GM19397 (cell line): ENCODE measurements around the gene PICALM.
"Not testable (repeated sequence)": the region's sequence is repeated elsewhere in the genome, so short reads cannot be mapped to it uniquely, and the experiment has no call there.

Experiments
- ATAC-seq: cut with Tn5 transposase; IDR thresholded peaks from one replicate; pipeline ENCODE4 v1.9.1; 2021; ENCODE audit warnings: mild to moderate bottlenecking, moderate library complexity; ENCODE audit not compliant: unreplicated experiment

The PICALM gene

DNA sequence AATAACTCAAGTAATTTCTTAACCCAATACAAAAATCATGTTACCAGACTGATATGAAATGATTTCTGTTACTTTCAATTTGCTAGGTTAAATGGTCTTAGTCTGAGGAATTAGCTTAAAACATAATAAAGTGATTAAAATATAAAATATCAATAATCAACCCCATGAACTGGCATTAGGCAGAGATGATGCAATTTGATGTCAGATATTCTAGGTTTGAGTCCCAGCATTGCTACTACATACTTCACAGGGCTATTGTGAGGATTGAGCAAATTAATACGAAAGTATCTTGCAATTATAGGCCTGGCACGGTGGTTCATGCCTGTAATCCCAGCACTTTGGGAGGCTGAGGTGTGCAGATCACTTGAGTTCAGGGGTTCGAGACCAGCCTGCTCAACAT, 66.5 kb downstream of the PICALM start:
- ATAC-seq = no peak

GRCh38 chr11:85991508-85991907, 77.4 kb downstream of the PICALM start:
- ATAC-seq = no peak

- ATAC-seq = no peak
Measured at GRCh38 chr11:85989746-85990145, 79.1 kb downstream of the PICALM start.

GRCh38 chr11:85988780-85989179, 80.1 kb downstream of the PICALM start:
- ATAC-seq = no peak

DNA sequence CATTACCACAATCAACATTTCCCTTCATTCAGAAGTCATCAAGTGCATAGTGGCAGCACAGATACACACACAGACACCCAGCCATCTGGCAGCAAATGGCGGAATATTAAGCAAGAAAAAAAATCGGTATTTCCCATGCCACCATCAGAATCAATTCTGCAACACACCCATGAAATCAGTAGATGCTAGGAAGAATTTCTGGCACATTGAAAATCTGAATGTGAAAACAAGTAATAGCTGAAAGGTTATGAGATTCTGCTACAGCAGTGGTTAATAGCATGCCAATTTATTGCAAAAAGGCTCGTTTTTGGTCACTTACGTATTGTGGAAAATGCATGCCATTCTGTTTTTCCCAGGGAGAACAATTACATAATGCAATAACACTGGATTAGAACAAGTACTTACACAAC, 91.1 kb downstream of the PICALM start:
- no peak for ATAC-seq

- no peak for ATAC-seq
Measured at GRCh38 chr11:85976525-85976924, 92.4 kb downstream of the PICALM start.

DNA sequence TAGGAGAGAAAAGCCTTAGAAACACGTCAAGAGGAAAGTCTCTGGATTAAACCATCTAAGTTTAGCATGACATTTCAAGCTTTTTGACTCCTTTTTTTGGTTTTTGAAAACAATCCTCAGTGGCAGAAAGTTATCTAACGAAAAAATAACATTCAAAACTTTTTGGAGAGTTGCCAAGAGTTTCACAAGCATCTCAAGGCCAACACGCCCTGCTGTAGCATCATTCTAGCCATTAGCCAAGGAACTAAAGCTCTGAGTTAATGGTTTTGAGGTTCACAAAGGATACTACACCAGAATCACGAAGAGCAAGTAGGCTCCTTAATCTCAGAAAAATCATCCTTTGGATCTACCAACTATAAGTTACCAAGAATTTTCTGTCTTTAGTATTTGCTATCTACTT, 94.8 kb downstream of the PICALM start:
- no peak for ATAC-seq

DNA sequence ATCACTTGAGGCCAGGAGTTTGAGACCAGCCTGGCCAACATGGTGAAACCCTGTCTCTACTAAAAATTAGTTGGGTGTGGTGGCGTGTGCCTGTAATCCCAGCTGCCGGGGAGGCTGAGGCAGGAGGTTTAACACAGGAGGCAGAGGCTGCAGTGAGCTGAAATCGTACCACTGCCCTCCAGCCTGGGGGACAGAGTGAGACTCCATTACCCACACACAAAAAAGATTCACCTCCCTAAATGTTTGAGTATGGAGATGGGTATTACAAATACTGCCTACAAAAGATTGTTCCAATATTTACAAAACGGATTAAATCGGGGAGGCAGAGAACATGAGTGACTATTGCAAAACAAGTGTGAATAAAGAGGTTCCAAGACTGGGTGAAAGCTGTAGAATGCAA, 98.3 kb downstream of the PICALM start:
- ATAC-seq = no peak

- ATAC-seq = no peak
Measured at GRCh38 chr11:85967457-85967856, 101.4 kb downstream of the PICALM start.

DNA sequence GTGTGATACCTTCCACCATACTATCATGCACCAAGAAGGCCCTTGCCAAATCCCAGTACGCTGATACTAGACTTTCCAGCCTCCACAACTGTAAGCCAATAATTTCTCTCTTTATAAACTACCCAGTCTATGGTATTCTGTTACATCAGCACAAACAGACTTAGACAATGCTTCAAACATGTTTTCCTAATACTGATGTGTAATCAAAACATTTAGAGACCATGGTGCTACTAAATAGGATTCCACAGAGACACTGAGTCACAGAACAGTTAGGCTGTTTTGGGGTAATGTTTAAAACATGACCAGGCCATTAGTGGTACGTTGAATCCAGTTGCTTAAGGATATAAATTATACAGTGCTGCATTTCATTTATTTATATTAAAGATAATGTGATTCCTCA, 103.7 kb downstream of the PICALM start:
- no peak for ATAC-seq

GRCh38 chr11:85961930-85962363, 106.9 kb downstream of the PICALM start:
- no peak for ATAC-seq

- ATAC-seq = no peak
Measured at GRCh38 chr11:85961130-85961529, 107.8 kb downstream of the PICALM start.

DNA sequence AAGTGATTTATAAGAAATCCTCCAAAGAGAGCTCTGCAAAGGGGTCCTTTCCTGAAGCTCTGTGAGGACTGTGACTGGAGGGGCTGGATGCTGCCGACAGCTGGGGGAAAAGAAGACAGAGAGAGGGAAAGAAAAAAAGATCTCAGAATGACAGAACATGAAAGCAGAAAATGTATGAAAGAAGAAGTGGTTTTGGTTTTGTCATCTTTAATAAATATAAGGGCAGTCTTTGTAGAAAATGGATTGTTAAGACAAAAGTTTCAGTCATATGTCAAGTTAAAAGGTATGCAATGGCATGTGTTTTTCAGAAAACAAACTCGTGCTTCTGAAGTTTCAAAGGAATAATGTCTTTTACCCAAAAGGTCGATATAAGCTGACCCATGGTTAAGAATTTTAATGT, 108.2 kb downstream of the PICALM start:
- no peak for ATAC-seq

GRCh38 chr11:85955531-85955930, 113.4 kb downstream of the PICALM start:
- ATAC-seq = no peak

- ATAC-seq = no peak
Measured at GRCh38 chr11:85953491-85954143, 115.3 kb downstream of the PICALM start.

DNA sequence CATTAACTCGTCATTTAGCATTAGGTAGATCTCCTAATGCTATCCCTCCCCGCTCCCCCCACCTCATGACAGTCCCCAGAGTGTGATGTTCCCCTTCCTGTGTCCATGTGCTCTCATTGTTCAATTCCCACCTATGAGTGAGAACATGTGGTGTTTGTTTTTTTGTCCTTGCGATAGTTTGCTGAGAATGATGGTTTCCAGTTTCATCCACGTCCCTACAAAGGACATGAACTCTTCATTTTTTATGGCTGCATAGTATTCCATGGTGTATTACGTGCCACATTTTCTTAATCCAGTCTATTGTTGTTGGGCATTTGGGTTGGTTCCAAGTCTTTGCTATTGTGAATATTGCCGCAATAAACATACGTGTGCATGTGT, 116.8 kb downstream of the PICALM start:
- ATAC-seq = not testable (repeated sequence)

- no peak for ATAC-seq
Measured at GRCh38 chr11:85951428-85952107, 117.3 kb downstream of the PICALM start.

DNA sequence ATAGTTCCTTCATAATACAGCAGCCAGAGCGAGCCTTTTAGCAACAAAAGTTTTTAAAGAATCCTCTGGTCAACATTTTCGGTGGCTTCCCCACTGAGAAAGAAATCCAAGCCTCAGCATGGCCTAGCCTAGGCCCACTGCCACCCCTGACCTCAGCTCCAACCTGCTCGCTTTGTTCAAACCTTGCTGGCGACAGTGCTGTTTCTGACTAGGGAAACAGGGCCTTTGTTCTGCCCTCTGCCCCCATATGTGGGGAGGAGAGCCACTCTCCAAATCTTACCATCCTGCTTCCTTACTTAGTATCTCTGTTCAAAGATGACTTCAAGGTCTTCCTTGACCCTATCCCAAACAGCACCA, 117.9 kb downstream of the PICALM start:
- no peak for ATAC-seq

DNA sequence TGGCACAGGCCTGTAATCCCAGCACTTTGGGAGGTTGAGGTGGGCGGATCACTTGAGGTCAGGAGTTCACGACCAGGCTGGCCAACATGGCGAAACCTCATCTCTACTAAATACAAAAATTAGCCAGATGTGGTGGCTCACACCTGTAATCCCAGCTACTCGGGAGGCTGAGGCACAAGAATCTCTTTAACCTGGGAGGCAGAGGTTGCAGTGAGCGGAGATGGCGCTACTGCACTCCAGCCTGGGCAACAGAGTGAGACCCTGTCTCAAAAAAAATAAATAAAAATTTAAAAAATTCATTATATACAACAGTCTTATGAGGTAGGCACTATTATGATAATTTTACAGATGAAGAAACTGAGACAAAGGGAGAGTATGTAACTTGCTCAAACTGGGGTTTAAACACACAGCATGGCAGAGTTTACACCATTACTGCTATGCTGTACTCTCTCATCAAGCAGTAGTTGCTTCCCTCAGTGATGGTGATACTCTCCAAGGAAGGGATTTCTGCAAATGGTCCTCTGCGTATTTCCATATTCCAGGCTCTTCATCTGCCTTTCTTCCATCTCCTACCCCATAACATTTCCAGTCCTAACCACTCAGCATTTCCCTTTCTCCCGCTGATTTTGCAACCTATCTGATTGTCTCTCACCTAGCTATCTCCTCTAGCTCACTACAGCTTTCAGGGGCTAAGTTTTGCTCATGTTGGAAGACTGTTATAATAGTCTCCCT, 118.4 kb downstream of the PICALM start:
- ATAC-seq = no peak

- no peak for ATAC-seq
Measured at GRCh38 chr11:85949798-85950197, 119.1 kb downstream of the PICALM start.

GRCh38 chr11:85948884-85949283, 120.0 kb downstream of the PICALM start:
- ATAC-seq = no peak
